GM12874 (cell line): ENCODE data around the gene MED13L.

Experiments used
- CTCF ChIP-seq: IDR thresholded peaks from 2 replicates; pipeline ENCODE4 v1.5.1; 2011; ENCODE audit warnings: low read depth, mild to moderate bottlenecking, control low read depth, low read length, moderate library complexity; ENCODE audit not compliant: insufficient read depth

Gene MED13L

GRCh38 chr12:115984616-115985015, 292.9 kb downstream of the MED13L start:
- no peak for TF ChIP-seq CTCF

- TF ChIP-seq CTCF, result no peak; the same call in 1 of the 2 replicates
These were observed 294.2 kb downstream of the MED13L start for GRCh38 chr12:115983226-115983798.

GRCh38 chr12:115980339-115980738, 297.2 kb downstream of the MED13L start:
- no peak for TF ChIP-seq CTCF

GRCh38 chr12:115979851-115980250, 297.6 kb downstream of the MED13L start:
- TF ChIP-seq CTCF, result no peak

GRCh38 chr12:115979351-115979750, 298.1 kb downstream of the MED13L start:
- no peak for TF ChIP-seq CTCF

- TF ChIP-seq CTCF, result no peak
These were observed 302.1 kb downstream of the MED13L start for GRCh38 chr12:115975411-115975810.

- no peak for TF ChIP-seq CTCF
These were observed 303.3 kb downstream of the MED13L start for GRCh38 chr12:115973968-115974724.
